HepG2 (cell line): Measurements from ENCODE around the gene FAIM2. TPM values are rescaled to one million over a fixed set of nuclear protein-coding genes. Genes with fewer than 3 reads are reported as not detected.

Source experiments
- ATM ChIP-seq: fragments of 450-650 bp; IDR thresholded peaks from 2 replicates; pipeline ENCODE4 v1.7.1; 2017; ENCODE audit warnings: mild to moderate bottlenecking, borderline replicate concordance
- GMEB1 ChIP-seq: sonication (generic); formaldehyde crosslinking; IDR thresholded peaks from 2 replicates; pipeline ENCODE4 v1.5.1; 2020; ENCODE audit warnings: missing genetic modification reagents, mild to moderate bottlenecking, borderline replicate concordance
- GPBP1L1 ChIP-seq: sonication (generic); formaldehyde crosslinking; IDR thresholded peaks from 2 replicates; pipeline ENCODE4 v1.5.0; 2020; ENCODE audit warnings: mild to moderate bottlenecking, missing genetic modification reagents
- HNRNPH1 ChIP-seq: fragments of 200-400 bp; formaldehyde crosslinking; optimal IDR thresholded peaks from 2 replicates; pipeline ENCODE3; 2017; ENCODE audit warnings: mild to moderate bottlenecking, low read depth, low read length
- MEIS2 ChIP-seq: sonication (generic); formaldehyde crosslinking; IDR thresholded peaks from 2 replicates; pipeline ENCODE4 v1.9.0; 2021; ENCODE audit warnings: mild to moderate bottlenecking, missing genetic modification reagents
- XBP1 ChIP-seq: sonication (generic); formaldehyde crosslinking; IDR thresholded peaks from 2 replicates; pipeline ENCODE4 v1.5.0; 2020; ENCODE audit warnings: missing genetic modification reagents
- ZBTB37 ChIP-seq: sonication (generic); formaldehyde crosslinking; IDR thresholded peaks from 2 replicates; pipeline ENCODE4 v1.4.0; 2020; ENCODE audit warnings: mild to moderate bottlenecking, missing genetic modification reagents
- ZBTB42 ChIP-seq: sonication (generic); formaldehyde crosslinking; IDR thresholded peaks from 2 replicates; pipeline ENCODE4 v1.5.0; 2020; ENCODE audit warnings: mild to moderate bottlenecking, missing genetic modification reagents
- ZNF251 ChIP-seq: sonication (generic); formaldehyde crosslinking; IDR thresholded peaks from 2 replicates; pipeline ENCODE4 v1.9.0; 2021; ENCODE audit warnings: mild to moderate bottlenecking, missing genetic modification reagents
- ZNF318 ChIP-seq: sonication (generic); formaldehyde crosslinking; IDR thresholded peaks from 2 replicates; pipeline ENCODE4 v1.4.0; 2020; ENCODE audit warnings: mild to moderate bottlenecking, missing genetic modification reagents
- ZNF615 ChIP-seq: sonication (generic); formaldehyde crosslinking; IDR thresholded peaks from 2 replicates; pipeline ENCODE4 v1.5.0; 2020; ENCODE audit warnings: mild to moderate bottlenecking, missing genetic modification reagents, borderline replicate concordance
- ZSCAN12 ChIP-seq: sonication (generic); formaldehyde crosslinking; IDR thresholded peaks from 2 replicates; pipeline ENCODE4 v1.9.0; 2021; ENCODE audit warnings: mild to moderate bottlenecking, missing genetic modification reagents
- polyA plus RNA-seq, 8 experiments: library from polyadenylated mRNA; depleted of rRNA in 3 of 8; stranded (reverse) in 7 of 8; unstranded in 1 of 8; fragments of >200 nt; fragmentation: Illumina TruSeq in 4 of 8; extraction: Trizol in 4 of 8; gene quantifications; 2 replicates each; pipeline versions ENCODE4 v1.2.1 to v1.2.3, GENCODE V29; 2011 to 2016; ENCODE audit warnings: low read depth in 4 of 8, missing spikeins in 1 of 8, mixed read lengths in 1 of 8; ENCODE audit not compliant: insufficient read depth in 1 of 8
- total RNA-seq, 5 experiments: library from RNA; depleted of rRNA; stranded (reverse); fragments of >200 nt; fragmentation: Illumina TruSeq; extraction: Trizol; gene quantifications; 2 replicates each; pipeline ENCODE4 v1.2.3, GENCODE V29; 2016; ENCODE audit warnings: low read depth in 1 of 5

The FAIM2 gene
- total and polyA plus RNA-seq, 2 of the 13 experiments (the other 11 are each of a cell fraction or from before 2014, with no cell fraction given): not detected

GRCh38 chr12:49842519-49843352, 61.0 kb downstream of the FAIM2 start, which contains the start of gene BCDIN3D (continued):
- TF ChIP-seq ZNF251 (CRISPR knock-in tag) (no peak), ZNF318 (CRISPR knock-in tag) (no peak), ZNF615 (peak; percentile 86; the same call in 1 of the 2 replicates), HNRNPH1 (no peak), ATM (no peak), XBP1 (CRISPR knock-in tag) (no peak), MEIS2 (CRISPR knock-in tag) (peak; percentile 41; the same call in 1 of the 2 replicates), GPBP1L1 (CRISPR knock-in tag) (no peak), ZSCAN12 (CRISPR knock-in tag) (0 out of 2 replicates have a peak, but pooled peaks have one; percentile 12), ZBTB42 (CRISPR knock-in tag) (no peak), ZBTB37 (CRISPR knock-in tag) (0 out of 2 replicates have a peak, but pooled peaks have one; percentile 18), GMEB1 (peak; percentile 75)
